SW480 (cell line): ENCODE measurements around the gene RBFOX2.
"Not testable (repeated sequence)": the region's sequence is repeated elsewhere in the genome, so short reads cannot be mapped to it uniquely, and the experiment has no call there.

Source experiments
- DNase-seq: peaks from one replicate; pipeline ENCODE4 v3.0.0-alpha.2; 2016; ENCODE audit warnings: low spot score

RBFOX2 gene

DNA sequence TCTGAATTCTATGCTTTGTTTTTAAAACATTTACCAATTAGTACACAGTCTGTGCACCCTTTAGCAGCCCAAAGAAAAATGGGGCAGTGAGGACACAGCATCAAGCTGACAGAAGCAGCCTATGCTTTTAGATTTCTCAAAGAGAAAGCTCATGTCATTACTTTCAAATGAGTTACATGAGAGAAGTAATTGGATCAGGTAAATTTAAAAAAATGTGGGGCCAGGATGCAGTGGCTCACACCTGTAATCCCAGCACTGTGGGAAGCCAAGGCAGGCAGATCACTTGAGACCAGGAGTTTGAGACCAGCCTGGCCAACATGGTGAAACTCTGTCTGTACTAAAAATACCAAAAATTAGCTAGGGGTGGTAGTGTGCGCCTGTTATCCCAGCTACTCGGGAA lies 253.3 kb downstream of the RBFOX2 start:
- DNase-seq, result no peak

- DNase-seq, result no peak
Observed at GRCh38 chr22:35769974-35770373, 258.6 kb downstream of the RBFOX2 start.

DNA sequence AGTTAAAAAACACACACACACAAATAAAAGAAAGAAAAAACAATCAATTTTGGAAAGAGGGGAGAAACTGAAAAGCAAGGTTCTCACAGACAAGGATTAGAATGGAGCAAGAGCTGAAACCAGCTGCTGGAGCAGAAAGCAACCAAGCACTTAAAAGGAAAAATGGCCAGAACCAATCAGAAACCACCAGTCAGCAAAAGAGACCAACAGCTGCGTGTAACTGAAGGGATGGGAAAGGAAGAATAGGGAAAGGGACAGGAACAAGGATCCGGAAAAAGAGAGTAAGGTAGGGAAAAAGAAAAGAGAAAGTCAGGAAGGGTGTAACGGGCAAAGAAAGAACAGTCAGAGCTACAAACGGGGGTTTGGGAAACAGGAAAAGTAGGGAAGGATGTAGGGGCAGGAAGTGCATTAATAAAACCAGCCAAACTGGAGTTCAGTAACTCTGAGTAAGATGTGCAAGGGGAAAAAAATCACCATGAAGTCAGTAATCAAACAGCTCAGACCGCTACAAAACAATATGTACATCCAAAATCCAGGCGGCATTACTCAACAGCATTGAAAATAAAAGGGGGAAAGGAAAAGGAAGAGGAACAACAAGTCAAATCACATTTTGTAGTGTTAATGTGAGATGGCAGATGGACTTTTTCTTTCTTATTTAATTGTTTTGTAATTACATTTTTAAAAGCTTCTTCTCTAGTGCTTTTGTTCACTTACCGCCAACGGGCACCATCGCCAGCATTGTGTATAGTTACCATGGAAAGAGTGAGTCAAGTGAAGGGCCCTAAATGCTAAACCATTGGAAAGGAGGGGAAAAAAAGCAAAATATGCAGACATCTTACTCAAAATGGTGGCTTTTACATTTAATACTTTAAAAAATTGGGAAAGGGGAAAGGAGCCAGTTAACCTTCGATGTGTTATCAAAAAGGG lies 261.7 kb downstream of the RBFOX2 start:
- DNase-seq, result no peak

DNA sequence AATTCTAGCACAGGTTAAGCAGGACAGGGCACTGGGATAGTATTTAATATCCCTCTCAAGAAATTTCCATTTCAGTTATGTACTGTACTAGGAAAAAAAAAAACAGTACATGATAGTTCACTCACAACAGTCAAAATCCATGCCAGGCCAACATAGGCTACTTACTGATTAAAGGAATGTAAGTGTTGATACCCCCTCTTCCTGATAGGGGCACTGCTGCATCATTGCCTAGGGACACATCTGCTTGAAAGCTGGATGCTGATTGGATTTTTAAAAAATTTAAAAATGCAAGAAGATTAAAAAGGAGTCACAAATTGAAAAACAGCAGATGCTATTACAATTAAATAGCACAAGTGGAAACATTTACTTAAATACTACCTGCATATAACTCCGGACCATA lies 267.6 kb downstream of the RBFOX2 start:
- no peak for DNase-seq

GRCh38 chr22:35758394-35758793 lies 270.2 kb downstream of the RBFOX2 start:
- DNase-seq, result no peak

GRCh38 chr22:35756722-35757121 lies 271.9 kb downstream of the RBFOX2 start:
- no peak for DNase-seq

- DNase-seq, result no peak
Observed at GRCh38 chr22:35754761-35755160, 273.9 kb downstream of the RBFOX2 start.

GRCh38 chr22:35752863-35753189 lies 275.8 kb downstream of the RBFOX2 start:
- DNase-seq, result no peak

- DNase-seq, result no peak
Observed at GRCh38 chr22:35752006-35752862, 276.4 kb downstream of the RBFOX2 start.

GRCh38 chr22:35749808-35750207 lies 278.8 kb downstream of the RBFOX2 start:
- DNase-seq, result no peak

DNA sequence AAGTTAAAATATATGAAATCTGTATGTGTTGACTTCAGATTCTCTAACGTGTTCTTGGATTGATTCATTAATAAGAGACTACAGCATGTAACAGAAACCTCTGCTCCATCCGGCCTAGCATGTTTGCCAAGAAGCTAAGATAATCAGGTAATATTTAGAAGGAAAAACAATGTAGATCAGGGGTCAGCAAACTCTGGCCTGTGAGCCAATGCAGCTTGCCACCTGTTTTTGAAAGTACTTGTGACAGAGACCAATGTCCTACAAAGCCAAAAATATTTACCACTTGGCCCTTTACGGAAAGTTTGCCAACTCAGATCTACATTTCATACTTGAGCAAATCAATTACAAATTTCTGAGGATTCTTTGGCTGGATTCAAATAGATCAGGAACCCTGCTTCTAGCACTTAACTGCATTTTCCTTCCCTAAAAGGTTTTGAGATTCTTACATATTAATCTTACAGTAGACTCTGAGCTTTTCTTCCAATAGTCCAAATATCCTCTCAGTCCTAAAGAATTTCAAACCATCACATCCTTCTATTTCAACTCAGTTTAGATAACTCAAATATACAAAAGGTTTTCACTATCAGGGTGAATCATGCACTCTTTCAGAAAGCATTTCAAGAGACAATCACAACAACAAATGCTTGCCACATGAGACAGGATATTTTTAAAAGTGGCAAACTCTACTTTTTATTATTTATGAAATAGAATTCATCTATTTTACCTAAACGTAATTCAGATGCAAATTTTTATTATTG lies 281.5 kb downstream of the RBFOX2 start:
- DNase-seq, result no peak

GRCh38 chr22:35746248-35746647 lies 282.4 kb downstream of the RBFOX2 start:
- no peak for DNase-seq

GRCh38 chr22:35743326-35743860 lies 285.2 kb downstream of the RBFOX2 start:
- DNase-seq, result no peak

DNA sequence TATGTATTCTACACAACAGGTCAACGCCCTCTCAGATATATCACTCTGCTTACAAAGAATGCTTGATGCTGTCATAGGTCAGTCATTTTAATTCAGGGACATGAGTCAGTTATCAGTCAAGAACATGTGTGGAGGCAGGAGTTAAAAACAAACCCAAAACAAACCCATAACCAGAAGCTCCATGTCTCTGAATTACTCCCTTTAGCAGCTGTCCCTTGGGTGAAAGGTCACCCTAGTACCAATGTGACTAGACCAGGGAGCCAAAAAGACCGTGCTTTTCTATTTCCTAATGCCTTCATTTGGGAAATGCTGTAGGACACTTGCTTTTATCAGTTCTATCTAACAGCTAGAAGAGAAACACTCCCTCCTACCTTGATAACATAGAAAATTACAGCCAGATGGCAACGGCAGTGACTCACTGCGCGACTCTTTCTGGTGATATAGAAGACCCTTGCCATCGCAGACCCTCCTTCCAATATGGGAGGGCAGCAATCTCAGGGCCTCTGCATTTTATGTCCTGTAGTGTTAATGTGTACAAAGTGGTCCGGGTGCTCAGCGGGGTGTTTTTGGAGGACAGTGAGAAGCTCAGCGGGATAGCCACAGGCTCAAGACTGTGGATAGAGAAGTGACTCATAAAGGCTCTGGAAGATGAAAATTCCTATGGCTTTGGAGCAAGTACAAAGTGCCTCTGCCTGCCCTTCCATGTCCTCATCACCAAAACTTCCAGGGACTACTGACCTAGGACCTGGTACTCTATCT lies 286.1 kb downstream of the RBFOX2 start:
- no peak for DNase-seq

DNA sequence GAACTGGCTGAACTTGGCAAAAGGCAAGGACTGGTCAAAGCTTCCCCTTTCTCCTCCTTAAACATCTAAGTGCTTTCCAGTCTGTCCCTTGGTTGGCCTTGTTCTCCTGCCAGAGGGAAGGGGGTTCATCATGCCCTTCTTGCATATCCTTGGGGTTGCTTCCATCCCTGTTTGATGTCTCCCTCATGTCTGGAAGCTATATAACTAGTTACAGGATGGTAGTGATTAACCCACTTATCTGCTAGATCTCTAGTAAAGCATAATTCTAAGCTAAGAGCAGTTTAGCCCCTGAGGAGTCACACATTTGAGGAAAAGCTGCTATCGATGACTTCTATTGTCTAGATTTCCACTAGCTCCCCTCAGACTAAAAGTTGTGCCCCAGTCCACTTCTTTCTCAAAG lies 288.0 kb downstream of the RBFOX2 start:
- no peak for DNase-seq

- DNase-seq, result no peak
Observed at GRCh38 chr22:35739931-35740380, 288.7 kb downstream of the RBFOX2 start.

DNA sequence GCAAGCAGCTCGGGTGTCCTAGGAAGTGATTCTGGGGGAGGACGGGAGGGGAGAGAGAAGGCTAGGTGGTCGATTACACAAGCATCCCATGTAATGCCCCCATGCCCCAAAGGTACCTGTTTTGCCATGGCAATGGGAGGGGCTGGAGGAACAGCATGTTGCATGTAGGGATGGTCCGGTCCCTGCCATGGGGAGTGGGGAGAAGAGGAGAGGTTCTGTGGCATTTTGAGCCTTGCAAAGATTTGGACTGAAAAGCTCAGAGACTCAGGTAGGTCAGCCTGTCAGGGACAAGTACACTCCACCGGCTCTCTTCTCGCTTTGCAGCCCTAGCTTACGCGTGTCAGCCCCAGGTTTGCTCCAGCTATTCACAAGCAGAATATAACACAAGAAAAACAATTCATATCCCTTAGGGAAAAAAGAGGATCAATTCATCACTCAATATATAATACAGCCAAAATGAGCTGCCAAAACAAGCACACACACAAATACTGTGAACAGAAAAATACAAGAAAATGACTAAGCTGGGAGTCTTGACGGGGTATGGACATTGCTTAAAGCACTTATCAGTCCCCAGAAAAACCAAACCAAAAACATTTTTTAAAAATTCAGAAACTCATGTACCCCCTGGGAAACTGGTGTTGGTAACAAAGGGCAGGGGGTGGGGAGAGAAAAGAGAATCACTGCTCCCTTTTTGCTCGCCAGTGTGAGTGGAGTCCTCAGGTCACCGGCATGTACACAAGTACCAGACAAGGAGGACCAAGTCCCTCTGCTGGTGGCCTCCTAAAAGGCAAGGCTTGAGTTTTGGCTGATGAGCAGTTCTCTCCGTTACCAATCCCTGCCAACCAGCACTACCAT lies 289.3 kb downstream of the RBFOX2 start:
- no peak for DNase-seq

GRCh38 chr22:35737886-35738285 lies 290.7 kb downstream of the RBFOX2 start:
- not testable (repeated sequence) for DNase-seq

DNA sequence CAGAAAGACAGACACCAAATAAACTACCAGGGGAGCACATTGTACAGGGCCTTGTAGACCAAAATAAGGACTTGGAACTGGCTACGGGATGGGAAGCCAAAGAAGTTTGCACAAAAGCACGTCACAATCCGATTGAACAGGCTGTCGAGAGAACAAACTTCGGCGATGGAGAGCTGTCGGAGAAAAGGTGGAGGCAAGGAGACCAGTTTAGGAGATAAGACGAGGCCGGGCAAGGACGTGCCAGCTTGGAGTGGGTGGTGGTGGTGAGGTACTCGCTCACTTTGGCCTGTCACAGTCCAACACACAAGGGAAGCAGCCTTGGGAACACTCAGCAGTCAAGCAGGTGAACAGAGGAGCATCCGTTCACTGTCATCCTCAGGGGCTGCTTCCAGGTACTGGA lies 291.9 kb downstream of the RBFOX2 start:
- no peak for DNase-seq

DNA sequence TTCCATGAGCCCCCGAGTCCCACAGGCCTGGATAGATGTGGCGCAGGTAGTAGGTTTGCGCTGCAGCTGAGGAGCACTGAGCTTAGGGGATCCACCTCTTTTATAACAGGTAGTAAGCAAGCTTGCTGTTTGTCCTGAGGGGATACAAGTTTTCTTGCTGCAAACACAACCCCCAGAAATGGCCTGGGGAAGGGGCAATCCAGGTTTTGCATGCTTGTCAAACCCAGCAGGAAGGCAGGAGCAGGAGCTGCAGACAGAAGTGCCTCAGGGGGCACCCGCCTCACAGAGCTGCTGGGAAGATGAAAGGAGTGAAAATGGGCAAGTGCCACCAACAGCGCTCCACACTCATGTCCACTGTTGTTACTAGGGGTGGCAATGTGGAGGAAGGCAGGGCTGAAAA lies 292.5 kb downstream of the RBFOX2 start:
- DNase-seq, result no peak
